ENCODE measurements around the gene CUBN.

GRCh38 chr10:16812676-16813075 is 316.9 kb downstream of the CUBN start:
- no peak for TF ChIP-seq REST (IDR thresholded peaks at IDR 0.05; ENCODE audit: borderline replicate concordance in 1 of 2, low read depth in 1 of 2, low read length in 2 of 2)
- TF ChIP-seq SMAD9 (CRISPR knock-in tag; IDR thresholded peaks at IDR 0.05): no peak
- no peak for TF ChIP-seq CTCF (CRISPR knock-in tag; IDR thresholded peaks at IDR 0.05)
- TF ChIP-seq ZIK1 (CRISPR knock-in tag; IDR thresholded peaks at IDR 0.05; ENCODE audit: borderline replicate concordance, low read depth): no peak
- TF ChIP-seq USF2 (IDR thresholded peaks at IDR 0.05; ENCODE audit: low read depth, low read length): no peak
- no peak for TF ChIP-seq USF2 (CRISPR knock-in tag; IDR thresholded peaks at IDR 0.05; ENCODE audit: borderline replicate concordance)
